Keratinocyte (primary cell): ENCODE results near the gene CACNA1H. TPM values are rescaled to one million over a fixed set of nuclear protein-coding genes. Genes with fewer than 3 reads are reported as not detected.

ENCODE experiments used
- DNase-seq: peaks from one replicate; pipeline ENCODE4 v3.0.0-alpha.2; 2011; ENCODE audit warnings: low read depth, missing footprints, low spot score
- FAIRE-seq: peaks from 2 replicates; lab custom pipeline; 2011; peaks lifted over from hg19 to GRCh38; lab: Jason Lieb, UNC
- H2AFZ ChIP-seq: 2 replicates; pipeline ENCODE4 v1.6.0; 2012; ENCODE audit warnings: low read length, control low read depth, inconsistent platforms; ENCODE audit not compliant: control insufficient read depth
- H3K27ac ChIP-seq: 2 replicates; pipeline ENCODE4 v1.5.1; 2011; ENCODE audit warnings: low read length; ENCODE audit not compliant: control insufficient read depth, insufficient read depth
- H3K27me3 ChIP-seq: 3 replicates; pipeline ENCODE4 v1.6.0; 2011; ENCODE audit warnings: low read length; ENCODE audit not compliant: control insufficient read depth, insufficient read depth; ENCODE audit errors: extremely low read depth
- H3K36me3 ChIP-seq, 2 experiments: 2 replicates in 1 of 2; 3 replicates in 1 of 2; pipeline ENCODE4 v1.5.1; 2011; ENCODE audit warnings: low read length in 2 of 2, mild to moderate bottlenecking in 1 of 2; ENCODE audit not compliant: control insufficient read depth in 2 of 2, insufficient read depth in 2 of 2; ENCODE audit errors: extremely low read depth in 1 of 2
- H3K4me1 ChIP-seq: 3 replicates; pipeline ENCODE4 v1.5.1; 2011; ENCODE audit warnings: low read length; ENCODE audit not compliant: control insufficient read depth, insufficient read depth; ENCODE audit errors: extremely low read depth
- H3K4me2 ChIP-seq: 3 replicates; pipeline ENCODE4 v1.6.0; 2011; ENCODE audit warnings: low read depth, low read length; ENCODE audit not compliant: control insufficient read depth, insufficient read depth; ENCODE audit errors: extremely low read depth
- H3K4me3 ChIP-seq, 3 experiments: fragments of 200-600 bp in 1 of 3; sonication (generic) in 1 of 3; 2 replicates in 2 of 3; 3 replicates in 1 of 3; pipeline ENCODE4 v1.5.1; 2011 to 2016; ENCODE audit warnings: low read length in 3 of 3, mild to moderate bottlenecking in 3 of 3, control low read depth in 2 of 3, inconsistent platforms in 1 of 3, low read depth in 1 of 3, mixed read lengths in 1 of 3, mixed run types in 1 of 3, moderate library complexity in 1 of 3; ENCODE audit not compliant: control insufficient read depth in 2 of 3, insufficient read depth in 2 of 3; ENCODE audit errors: extremely low read depth in 1 of 3
- H3K79me2 ChIP-seq: 2 replicates; pipeline ENCODE4 v1.6.0; 2012; ENCODE audit warnings: low read length; ENCODE audit not compliant: control insufficient read depth, insufficient read depth
- H3K9ac ChIP-seq: 3 replicates; pipeline ENCODE4 v1.6.0; 2011; ENCODE audit warnings: low read length; ENCODE audit not compliant: control insufficient read depth, insufficient read depth; ENCODE audit errors: extremely low read depth
- H3K9me1 ChIP-seq: 3 replicates; pipeline ENCODE4 v1.6.0; 2011; ENCODE audit warnings: low read length; ENCODE audit not compliant: control insufficient read depth, insufficient read depth; ENCODE audit errors: extremely low read depth
- H3K9me3 ChIP-seq: 2 replicates; pipeline ENCODE4 v1.5.1; 2012; ENCODE audit warnings: low read depth, low read length; ENCODE audit not compliant: control insufficient read depth
- H4K20me1 ChIP-seq: 3 replicates; pipeline ENCODE4 v1.6.0; 2011; ENCODE audit warnings: low read length; ENCODE audit not compliant: control insufficient read depth, insufficient read depth; ENCODE audit errors: extremely low read depth
- CTCF ChIP-seq, 3 experiments: IDR thresholded peaks in 1 of 3; conservative IDR thresholded peaks in 1 of 3; optimal IDR thresholded peaks in 1 of 3; 2 replicates in 2 of 3; 3 replicates in 1 of 3; pipeline versions ENCODE3 to v1.5.1; 2011; ENCODE audit warnings: low read length in 3 of 3, mild to moderate bottlenecking in 3 of 3, moderate library complexity in 2 of 3, control low read depth in 1 of 3, inconsistent platforms in 1 of 3; ENCODE audit not compliant: insufficient read depth in 2 of 3; ENCODE audit errors: extremely low read depth in 1 of 3
- EZH2 ChIP-seq: IDR thresholded peaks from one replicate; pipeline ENCODE4 v1.6.1; 2012; ENCODE audit warnings: inconsistent platforms, mild to moderate bottlenecking, low read length, moderate library complexity
- dilution Hi-C: fragments of 300-500 bp; cut with MboI; formaldehyde crosslinking; loops from one replicate; pipeline ENCODE4 v1.7.0; 2020; ENCODE audit warnings: low sequenced_read_pairs; ENCODE audit not compliant: extremely low pct_ligation_motif_present
- polyA plus RNA-seq, 5 experiments: library from polyadenylated mRNA; depleted of rRNA in 3 of 5; stranded (reverse) in 3 of 5; stranded (forward) in 1 of 5; unstranded in 1 of 5; fragments of >200 nt; gene quantifications; 1 replicate in 1 of 5; 2 replicates in 3 of 5; 3 replicates in 1 of 5; pipeline versions ENCODE4 v1.2.1 to v1.2.3, GENCODE V29; 2011 to 2012; ENCODE audit warnings: missing spikeins in 2 of 5, low read depth in 1 of 5, low replicate concordance in 1 of 5

CACNA1H gene
- polyA plus RNA-seq, 1 donor (not counting 4 experiments of a cell fraction or from before 2014, with no cell fraction given) = not detected

- no peak for DNase-seq
- Histone ChIP-seq H3K9ac (no peak overlapping the region), H4K20me1 (no peaks in the 10 kb centered on the region), H3K4me3 (no peak overlapping the region), H3K9me3 (no peaks in the 10 kb centered on the region), H2AFZ (no peak overlapping the region), H3K4me1 (no peaks in the 10 kb centered on the region), H3K79me2 (no peaks in the 10 kb centered on the region), H3K27ac (no peak overlapping the region), H3K9me1 (no peaks in the 10 kb centered on the region), H3K36me3 (no peaks in the 10 kb centered on the region), H3K27me3 (no peaks in the 10 kb centered on the region), H3K4me2 (no peak overlapping the region)
- dilution Hi-C loops = no loop called here
- no peak for TF ChIP-seq EZH2
- TF ChIP-seq CTCF (optimal IDR thresholded peaks at IDR 0.05 in 1 of 3, IDR thresholded peaks at IDR 0.05 in 1 of 3, conservative IDR thresholded peaks at IDR 0.05 in 1 of 3; ENCODE audit: extremely low read depth in 1 of 3, insufficient read depth in 2 of 3, low read length in 3 of 3) = no peak
- FAIRE-seq = no peak
These were observed 21.0 kb downstream of the CACNA1H start for GRCh38 chr16:1173788-1174451.

GRCh38 chr16:1174477-1175357 lies 21.8 kb downstream of the CACNA1H start:
- TF ChIP-seq CTCF (optimal IDR thresholded peaks at IDR 0.05 in 1 of 3, IDR thresholded peaks at IDR 0.05 in 1 of 3, conservative IDR thresholded peaks at IDR 0.05 in 1 of 3; ENCODE audit: extremely low read depth in 1 of 3, insufficient read depth in 2 of 3, low read length in 3 of 3) (no peak), EZH2 (no peak)
- DNase-seq (no peak), FAIRE-seq (no peak)
- no peak overlapping the region for H3K9ac ChIP-seq
- H3K27ac ChIP-seq = no peak overlapping the region
- no peaks in the 10 kb centered on the region for H3K9me1 ChIP-seq
- no peaks in the 10 kb centered on the region for H3K9me3 ChIP-seq
- H3K4me2 ChIP-seq = no peak overlapping the region
- H4K20me1 ChIP-seq = no peaks in the 10 kb centered on the region
- no peaks in the 10 kb centered on the region for H3K36me3 ChIP-seq
- dilution Hi-C loops = no loop called here
- H2AFZ ChIP-seq = no peak overlapping the region
- no peak overlapping the region for H3K4me3 ChIP-seq
- no peaks in the 10 kb centered on the region for H3K4me1 ChIP-seq
- H3K27me3 ChIP-seq = no peaks in the 10 kb centered on the region
- no peaks in the 10 kb centered on the region for H3K79me2 ChIP-seq
